ENCODE measurements around the gene C5orf47. TPM values are rescaled to one million over a fixed set of nuclear protein-coding genes. Genes with fewer than 3 reads are reported as not detected.

Gene C5orf47
- polyA plus RNA-seq, 3 donors = 0.02 TPM; not detected in 2

GRCh38 chr5:173968154-173968797 lies 20.7 kb upstream of the C5orf47 start:
- WGBS, 3 donors = 66 to 79% (median 72%) methylated on average over 9 of the region's 9 CpGs
- H3K27ac ChIP-seq (ENCODE audit: low read depth, low read length) = no peak overlapping the region

GRCh38 chr5:173969167-173970049 lies 19.6 kb upstream of the C5orf47 start:
- no peak overlapping the region for H3K27ac ChIP-seq (ENCODE audit: low read depth, low read length)
- 63 to 82% (median 78%) methylated on average over 12 of the region's 12 CpGs for WGBS, 3 donors

GRCh38 chr5:173970878-173971650 lies 17.9 kb upstream of the C5orf47 start:
- WGBS, 3 donors = 77 to 90% (median 80%) methylated on average over 18 of the region's 18 CpGs
- no peak overlapping the region for H3K27ac ChIP-seq (ENCODE audit: low read depth, low read length)

GRCh38 chr5:173971681-173972345 lies 17.2 kb upstream of the C5orf47 start:
- no peak overlapping the region for H3K27ac ChIP-seq (ENCODE audit: low read depth, low read length)
- WGBS, 3 donors = 89 to 97% (median 92%) methylated on average over 5 of the region's 5 CpGs

GRCh38 chr5:173972607-173972924 lies 16.4 kb upstream of the C5orf47 start:
- WGBS, 3 donors = 66 to 67% (median 67%) methylated on average over 6 of the region's 6 CpGs
- no peak overlapping the region for H3K27ac ChIP-seq (ENCODE audit: low read depth, low read length)

GRCh38 chr5:173972925-173973615 lies 15.9 kb upstream of the C5orf47 start:
- WGBS, 3 donors = 1 to 5% (median 2%) methylated on average over 30 of the region's 30 CpGs
- no peak overlapping the region for H3K27ac ChIP-seq (ENCODE audit: low read depth, low read length)

- 4 to 17% (median 15%) methylated on average over 13 of the region's 13 CpGs for WGBS, 3 donors
- no peak overlapping the region for H3K27ac ChIP-seq (ENCODE audit: low read depth, low read length)
Observed at GRCh38 chr5:173973616-173973969, 15.4 kb upstream of the C5orf47 start.

GRCh38 chr5:173974688-173975239 lies 14.2 kb upstream of the C5orf47 start:
- 59 to 80% (median 64%) methylated on average over 5 of the region's 5 CpGs for WGBS, 3 donors
- no peak overlapping the region for H3K27ac ChIP-seq (ENCODE audit: low read depth, low read length)

GRCh38 chr5:173981185-173981761 lies 7.7 kb upstream of the C5orf47 start:
- 70 to 78% (median 73%) methylated on average over 5 of the region's 5 CpGs for WGBS, 3 donors
- no peak overlapping the region for H3K27ac ChIP-seq (ENCODE audit: low read depth, low read length)

GRCh38 chr5:173984218-173984617 lies 4.8 kb upstream of the C5orf47 start:
- no peak overlapping the region for H3K27ac ChIP-seq (ENCODE audit: low read depth, low read length)
- 40 to 52% (median 51%) methylated on average over 4 of the region's 4 CpGs for WGBS, 3 donors

GRCh38 chr5:173989432-173990082 lies 587 bp downstream of the C5orf47 start:
- 93 to 96% (median 93%) methylated on average over 38 to 41 of the region's 41 CpGs for WGBS, 3 donors
- H3K27ac ChIP-seq (ENCODE audit: low read depth, low read length) = no peak overlapping the region

GRCh38 chr5:173997331-173997730 lies 8.4 kb downstream of the C5orf47 start:
- no peak overlapping the region for H3K27ac ChIP-seq (ENCODE audit: low read depth, low read length)
- 74 to 79% (median 76%) methylated on average over 4 of the region's 4 CpGs for WGBS, 3 donors

- WGBS, 3 donors = 62 to 63% (median 62%) methylated on average over 4 of the region's 4 CpGs
- H3K27ac ChIP-seq (ENCODE audit: low read depth, low read length) = no peak overlapping the region
Observed at GRCh38 chr5:173998531-173998930, 9.6 kb downstream of the C5orf47 start.

GRCh38 chr5:174000076-174000475 lies 11.1 kb downstream of the C5orf47 start:
- no peak overlapping the region for H3K27ac ChIP-seq (ENCODE audit: low read depth, low read length)
- WGBS, 3 donors = 84 to 87% (median 86%) methylated on average over 4 of the region's 4 CpGs

GRCh38 chr5:174003795-174004194 lies 14.8 kb downstream of the C5orf47 start:
- H3K27ac ChIP-seq (ENCODE audit: low read depth, low read length) = no peak overlapping the region

- WGBS, 3 donors = 88 to 92% (median 90%) methylated on average over 5 of the region's 5 CpGs
- H3K27ac ChIP-seq (ENCODE audit: low read depth, low read length) = no peak overlapping the region
Observed at GRCh38 chr5:174008922-174009321, 20.0 kb downstream of the C5orf47 start.

GRCh38 chr5:174010365-174010764 lies 21.4 kb downstream of the C5orf47 start:
- 59 to 82% (median 71%) methylated on average over 1 of the region's 1 CpG for WGBS, 3 donors
- no peak overlapping the region for H3K27ac ChIP-seq (ENCODE audit: low read depth, low read length)

All from adipose tissue (tissue), 3 donors.